Transverse colon (tissue), 4 donors: ENCODE results near the gene TUSC1. TPM values are rescaled to one million over a fixed set of nuclear protein-coding genes. Genes with fewer than 3 reads are reported as not detected.

Source experiments
- DNase-seq: peaks from one replicate; pipeline ENCODE4 v3.0.0-alpha.2; 2019
- H3K27ac ChIP-seq, 4 donors: fragments of 200-600 bp; sonication (generic); 2 replicates each; pipeline ENCODE4 v1.5.1; 2016 to 2018; ENCODE audit warnings: inconsistent platforms in 4 of 4
- H3K27me3 ChIP-seq: fragments of 200-600 bp; sonication (generic); 2 replicates; pipeline ENCODE4 v1.5.1; 2017; ENCODE audit warnings: inconsistent platforms
- H3K36me3 ChIP-seq, 4 donors: fragments of 200-600 bp; sonication (generic); 2 replicates each; pipeline ENCODE4 v1.5.1; 2017 to 2019; ENCODE audit warnings: inconsistent platforms in 4 of 4
- H3K4me1 ChIP-seq, 4 donors: fragments of 200-600 bp; sonication (generic); 2 replicates each; pipeline ENCODE4 v1.5.1; 2017 to 2020; ENCODE audit warnings: inconsistent platforms in 4 of 4
- H3K4me3 ChIP-seq, 4 donors: fragments of 200-600 bp; sonication (generic); 1 replicate in 1 of 4; 2 replicates in 3 of 4; pipeline versions ENCODE4 v1.5.1 to v1.6.1; 2017 to 2019; ENCODE audit warnings: inconsistent platforms in 4 of 4
- H3K9me3 ChIP-seq, 2 donors: fragments of 200-600 bp; sonication (generic); 2 replicates each; pipeline ENCODE4 v1.5.1; 2017 to 2019; ENCODE audit warnings: inconsistent platforms in 2 of 2
- EP300 ChIP-seq: sonication (generic); formaldehyde crosslinking; IDR thresholded peaks from one replicate; pipeline ENCODE4 v1.6.1; 2017; ENCODE audit warnings: antibody characterized with exemption, low read depth
- POLR2A ChIP-seq: fragments of 450-650 bp; IDR thresholded peaks from one replicate; pipeline ENCODE4 v1.6.1; 2016; ENCODE audit warnings: antibody characterized with exemption, mild to moderate bottlenecking, moderate library complexity
- POLR2AphosphoS5 ChIP-seq, 3 donors: sonication (generic); formaldehyde crosslinking; IDR thresholded peaks; one replicate each; pipeline ENCODE4 v1.6.1; 2016; ENCODE audit warnings: antibody characterized with exemption in 3 of 3
- WGBS, 2 donors: methylation state at CpG; one replicate each; pipeline ENCODE4 v1.1.5; 2018; ENCODE audit warnings: low coverage in 1 of 2; 5-methylcytosine and 5-hydroxymethylcytosine counted together
- in situ Hi-C, 4 donors: fragments of 200-750 bp; cut with MboI; loops; one replicate each; pipeline versions ENCODE4 v1.15.0 to v1.15.1; 2017; ENCODE audit warnings: low sequenced_read_pairs in 3 of 4, low pct_ligation_motif_present in 1 of 4, low pct_unique_long_range_greater_than_20kb in 1 of 4
- intact Hi-C: fragments of 100-400 bp; cut with DNase I; formaldehyde crosslinking; loops from one replicate; pipeline ENCODE4 v1.15.1; 2023; ENCODE audit warnings: low total_unique reads
- total RNA-seq, 4 donors: library from RNA; depleted of rRNA; stranded (reverse); fragments of >200 nt; gene quantifications; one replicate each; pipeline ENCODE4 v1.1.0, GENCODE V29; 2016
- TF ChIP-seq, protein P1 (sequence below), 5 experiments: fragments of 200-600 bp in 3 of 5; fragments of 450-650 bp in 2 of 5; sonication (generic) in 3 of 5; IDR thresholded peaks; 1 replicate in 2 of 5; 2 replicates in 3 of 5; pipeline ENCODE4 v1.5.1; 2016 to 2017; ENCODE audit warnings: antibody characterized with exemption in 5 of 5, inconsistent platforms in 3 of 5, mild to moderate bottlenecking in 2 of 5, moderate library complexity in 1 of 5

TUSC1 gene
- total RNA-seq, 4 donors from 2014 or later = 13.5 to 24.7 (median 17.5) TPM

DNA sequence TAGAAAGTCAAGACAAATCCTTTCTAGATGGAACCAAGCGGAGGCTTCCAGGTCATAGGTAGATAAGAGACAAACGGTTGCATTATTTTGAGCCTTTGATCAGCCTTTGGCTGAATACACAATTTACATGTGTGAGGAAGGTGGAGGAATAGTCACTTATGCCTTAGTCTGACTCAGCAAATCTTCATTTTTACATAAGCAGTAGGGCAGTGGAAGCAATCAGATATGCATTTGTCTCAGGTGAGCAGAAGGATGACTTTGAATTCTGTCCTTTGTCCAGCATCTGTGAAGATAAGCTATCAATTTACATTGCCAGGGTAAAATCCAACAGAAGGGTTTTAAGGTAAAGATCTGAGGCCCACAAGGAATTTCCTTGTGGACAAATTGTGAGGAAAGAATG, 23.8 kb downstream of the TUSC1 start:
- no peak for TF ChIP-seq POLR2A
- TF ChIP-seq POLR2AphosphoS5 (IDR thresholded peaks at IDR 0.05) = no peak
- TF ChIP-seq, protein P1, sequence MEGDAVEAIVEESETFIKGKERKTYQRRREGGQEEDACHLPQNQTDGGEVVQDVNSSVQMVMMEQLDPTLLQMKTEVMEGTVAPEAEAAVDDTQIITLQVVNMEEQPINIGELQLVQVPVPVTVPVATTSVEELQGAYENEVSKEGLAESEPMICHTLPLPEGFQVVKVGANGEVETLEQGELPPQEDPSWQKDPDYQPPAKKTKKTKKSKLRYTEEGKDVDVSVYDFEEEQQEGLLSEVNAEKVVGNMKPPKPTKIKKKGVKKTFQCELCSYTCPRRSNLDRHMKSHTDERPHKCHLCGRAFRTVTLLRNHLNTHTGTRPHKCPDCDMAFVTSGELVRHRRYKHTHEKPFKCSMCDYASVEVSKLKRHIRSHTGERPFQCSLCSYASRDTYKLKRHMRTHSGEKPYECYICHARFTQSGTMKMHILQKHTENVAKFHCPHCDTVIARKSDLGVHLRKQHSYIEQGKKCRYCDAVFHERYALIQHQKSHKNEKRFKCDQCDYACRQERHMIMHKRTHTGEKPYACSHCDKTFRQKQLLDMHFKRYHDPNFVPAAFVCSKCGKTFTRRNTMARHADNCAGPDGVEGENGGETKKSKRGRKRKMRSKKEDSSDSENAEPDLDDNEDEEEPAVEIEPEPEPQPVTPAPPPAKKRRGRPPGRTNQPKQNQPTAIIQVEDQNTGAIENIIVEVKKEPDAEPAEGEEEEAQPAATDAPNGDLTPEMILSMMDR (IDR thresholded peaks at IDR 0.05) = no peak
- no peak for TF ChIP-seq EP300
- Histone ChIP-seq H3K9me3 (no peaks in the 10 kb centered on the region), H3K27me3 (no peaks in the 10 kb centered on the region), H3K27ac (no peak overlapping the region), H3K36me3 (no peaks in the 10 kb centered on the region), H3K4me1 (no peaks in the 10 kb centered on the region), H3K4me3 (no peak overlapping the region)
- DNase-seq = no peak
- in situ Hi-C loops (no loop called here), intact Hi-C loops (no loop called here)
- WGBS, 2 donors = 85 to 91% methylated on average over 2 of the region's 2 CpGs

DNA sequence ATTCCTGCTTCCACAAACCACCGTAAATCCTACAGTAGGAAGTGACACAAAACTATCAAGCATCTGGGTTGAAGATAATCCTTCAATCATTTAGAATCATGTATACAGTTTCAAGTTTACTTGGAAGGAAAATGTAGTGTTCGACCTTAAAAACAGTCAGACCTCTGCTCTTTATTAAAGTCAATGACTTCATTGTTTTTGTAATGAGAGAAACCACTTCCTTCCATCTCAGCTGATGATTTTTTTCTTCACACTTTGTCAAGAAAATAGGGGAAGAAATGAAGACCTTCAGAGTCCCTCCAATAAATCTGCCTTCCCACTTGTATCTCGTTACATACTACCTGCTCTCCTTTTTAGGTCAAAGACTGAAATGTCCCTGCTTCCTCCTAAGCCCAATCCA, 30.1 kb downstream of the TUSC1 start:
- Histone ChIP-seq H3K27ac (no peak overlapping the region), H3K4me3 (no peak overlapping the region), H3K4me1 (no peaks in the 10 kb centered on the region), H3K36me3 (no peaks in the 10 kb centered on the region), H3K27me3 (no peaks in the 10 kb centered on the region), H3K9me3 (no peaks in the 10 kb centered on the region)
- 59 to 71% methylated on average over 3 of the region's 3 CpGs for WGBS, 2 donors
- no peak for DNase-seq
- TF ChIP-seq EP300 (no peak), POLR2A (no peak), POLR2AphosphoS5 (IDR thresholded peaks at IDR 0.05) (no peak)
- TF ChIP-seq, protein P1 (IDR thresholded peaks at IDR 0.05) = no peak
- intact Hi-C loops = no loop called here
- in situ Hi-C loops = no loop called here

DNA sequence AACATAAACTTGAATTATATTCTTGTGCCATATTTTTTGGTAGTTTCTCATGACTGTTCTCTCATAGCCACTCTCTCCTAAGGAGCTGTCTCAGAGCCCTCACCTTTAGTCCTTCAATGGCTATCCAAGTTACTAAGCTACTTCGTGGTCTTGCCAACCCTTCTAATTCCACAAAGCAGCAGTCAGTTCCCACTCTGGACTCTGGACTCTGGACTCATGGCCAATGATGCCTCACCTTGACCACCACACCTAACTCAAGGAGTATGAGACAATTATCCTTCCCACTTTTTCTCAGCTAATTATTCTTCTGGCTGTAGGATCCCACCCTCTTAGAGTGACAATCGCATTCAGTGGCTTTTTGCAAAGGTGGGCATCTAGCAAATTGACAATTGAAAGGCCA, 42.2 kb downstream of the TUSC1 start:
- Histone ChIP-seq H3K4me3 (no peak overlapping the region), H3K4me1 (peaks cover 0 to 4% (median 0%) of the 10 kb centered on the region in 4 donors), H3K36me3 (no peaks in the 10 kb centered on the region), H3K27me3 (no peaks in the 10 kb centered on the region), H3K27ac (no peak overlapping the region), H3K9me3 (no peaks in the 10 kb centered on the region)
- intact Hi-C loops (no loop called here), in situ Hi-C loops (no loop called here)
- peak; percentile 18 for DNase-seq
- no peak for TF ChIP-seq EP300
- TF ChIP-seq POLR2A = no peak
- TF ChIP-seq, protein P1 (IDR thresholded peaks at IDR 0.05) = no peak
- TF ChIP-seq POLR2AphosphoS5 (IDR thresholded peaks at IDR 0.05) = no peak
- 45 to 60% methylated on average over 2 of the region's 2 CpGs for WGBS, 2 donors

DNA sequence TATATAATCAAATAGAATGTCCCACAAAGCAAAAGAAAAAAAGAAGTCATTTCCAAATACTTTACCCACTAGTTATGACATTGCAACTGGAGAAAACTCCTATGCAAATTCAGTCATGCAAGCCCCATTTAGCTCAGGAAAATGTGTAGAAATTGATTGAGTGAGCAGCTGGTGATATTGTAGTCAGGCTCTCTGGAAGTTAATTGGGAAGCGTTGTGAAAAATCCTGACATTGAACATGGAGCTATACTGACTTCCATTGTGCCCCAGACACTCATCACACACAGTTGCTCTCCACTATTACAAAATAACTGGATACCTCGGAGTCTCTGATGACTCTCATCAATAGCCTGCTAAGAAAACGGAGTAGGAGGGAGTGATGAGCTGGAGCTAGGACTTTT, 49.0 kb downstream of the TUSC1 start:
- TF ChIP-seq EP300 (no peak), POLR2AphosphoS5 (IDR thresholded peaks at IDR 0.05) (no peak), POLR2A (no peak)
- TF ChIP-seq, protein P1 (IDR thresholded peaks at IDR 0.05) = no peak

More for the DNA sequence above, 49.0 kb downstream of the TUSC1 start:
- Histone ChIP-seq H3K9me3 (no peaks in the 10 kb centered on the region), H3K4me3 (no peak overlapping the region), H3K36me3 (no peaks in the 10 kb centered on the region), H3K27me3 (no peaks in the 10 kb centered on the region), H3K4me1 (no peaks in the 10 kb centered on the region), H3K27ac (no peak overlapping the region)
- intact Hi-C loops (no loop called here), in situ Hi-C loops (no loop called here)
- WGBS, 2 donors = 56 to 76% methylated on average over 3 of the region's 3 CpGs
- no peak for DNase-seq
